Endothelial cell (in vitro differentiated cells): ENCODE data around the gene TRPV5. TPM values are rescaled to one million over a fixed set of nuclear protein-coding genes. Genes with fewer than 3 reads are reported as not detected.

Source experiments
- DNase-seq: peaks from one replicate; pipeline ENCODE4 v3.0.0; 2021; ENCODE audit warnings: low spot score
- H3K27ac Mint-ChIP-seq: one replicate; pipeline ENCODE4 v1.8.0; 2021; ENCODE audit warnings: mixed read lengths, inconsistent platforms; ENCODE audit not compliant: unreplicated experiment
- H3K27me3 Mint-ChIP-seq: one replicate; pipeline ENCODE4 v1.8.0; 2021; ENCODE audit warnings: mild to moderate bottlenecking, moderate library complexity, mixed read lengths, inconsistent platforms; ENCODE audit not compliant: unreplicated experiment
- H3K36me3 Mint-ChIP-seq: one replicate; pipeline ENCODE4 v1.8.0; 2021; ENCODE audit warnings: mild to moderate bottlenecking, low read depth, mixed read lengths, inconsistent platforms; ENCODE audit not compliant: unreplicated experiment
- H3K4me1 Mint-ChIP-seq: one replicate; pipeline ENCODE4 v1.8.0; 2021; ENCODE audit warnings: mild to moderate bottlenecking, mixed read lengths, inconsistent platforms; ENCODE audit not compliant: unreplicated experiment
- H3K4me3 Mint-ChIP-seq: one replicate; pipeline ENCODE4 v1.8.0; 2021; ENCODE audit warnings: mild to moderate bottlenecking, mixed read lengths, inconsistent platforms; ENCODE audit not compliant: unreplicated experiment
- H3K9me3 Mint-ChIP-seq: one replicate; pipeline ENCODE4 v1.8.0; 2021; ENCODE audit warnings: mixed read lengths, inconsistent platforms; ENCODE audit not compliant: unreplicated experiment
- CTCF ChIP-seq: fragments of 200-600 bp; sonication (generic); IDR thresholded peaks from one replicate; pipeline ENCODE4 v1.5.0; 2021; ENCODE audit warnings: antibody characterized with exemption; ENCODE audit not compliant: unreplicated experiment
- total RNA-seq: library from RNA; stranded (reverse); fragmentation: NEBNext Ultra II Directional; extraction: Animal tissue kit (Norgen Biotek cat#: 25700); gene quantifications from one replicate; pipeline ENCODE4 v1.2.1, GENCODE V29; 2021; ENCODE audit not compliant: unreplicated experiment

The TRPV5 gene
- total RNA-seq, 1 donor from 2014 or later = not detected

- H3K4me3 Mint-ChIP-seq = no peak within 1 kb of the TSS
- no peaks in the 10 kb centered on the region for H3K4me1 Mint-ChIP-seq
- no peak within 1 kb of the TSS for H3K27ac Mint-ChIP-seq
- no peak for DNase-seq
- no peaks in the 10 kb centered on the region for H3K36me3 Mint-ChIP-seq
- TF ChIP-seq CTCF = no peak
- peaks cover 9% of the 10 kb centered on the region for H3K27me3 Mint-ChIP-seq
- H3K9me3 Mint-ChIP-seq = no peaks in the 10 kb centered on the region
Observed at GRCh38 chr7:142885311-142886230, 48.0 kb downstream of the TRPV5 start, which contains the start of gene TRPV6. TSS of gene TRPV6 (minus strand) at chr7:142885745.

- Mint-ChIP-seq H3K4me3 (no peak overlapping the region), H3K36me3 (no peaks in the 10 kb centered on the region), H3K4me1 (no peaks in the 10 kb centered on the region), H3K27me3 (peaks cover 7% of the 10 kb centered on the region), H3K9me3 (no peaks in the 10 kb centered on the region), H3K27ac (no peak overlapping the region)
- no peak for TF ChIP-seq CTCF
- no peak for DNase-seq
Observed at GRCh38 chr7:142884286-142884640, 49.3 kb downstream of the TRPV5 start.

GRCh38 chr7:142883571-142884285 is 49.8 kb downstream of the TRPV5 start:
- H3K4me3 Mint-ChIP-seq = no peak overlapping the region

GRCh38 chr7:142883145-142883544 is 50.4 kb downstream of the TRPV5 start:
- H3K9me3 Mint-ChIP-seq = no peaks in the 10 kb centered on the region
- TF ChIP-seq CTCF = no peak
- no peak overlapping the region for H3K4me3 Mint-ChIP-seq
- H3K27me3 Mint-ChIP-seq = peaks cover 6% of the 10 kb centered on the region
- DNase-seq = no peak
- no peaks in the 10 kb centered on the region for H3K4me1 Mint-ChIP-seq
- H3K27ac Mint-ChIP-seq = no peak overlapping the region
- H3K36me3 Mint-ChIP-seq = no peaks in the 10 kb centered on the region

More at GRCh38 chr7:142883571-142884285, 49.8 kb downstream of the TRPV5 start:
- Mint-ChIP-seq H3K4me1 (no peaks in the 10 kb centered on the region), H3K27ac (no peak overlapping the region), H3K9me3 (no peaks in the 10 kb centered on the region), H3K27me3 (peaks cover 5% of the 10 kb centered on the region), H3K36me3 (no peaks in the 10 kb centered on the region)
- DNase-seq = no peak
- no peak for TF ChIP-seq CTCF

- no peaks in the 10 kb centered on the region for H3K4me1 Mint-ChIP-seq
- no peaks in the 10 kb centered on the region for H3K36me3 Mint-ChIP-seq
- no peaks in the 10 kb centered on the region for H3K9me3 Mint-ChIP-seq
- peaks cover 6% of the 10 kb centered on the region for H3K27me3 Mint-ChIP-seq
- H3K4me3 Mint-ChIP-seq = no peak overlapping the region
- TF ChIP-seq CTCF = no peak
- no peak for DNase-seq
- no peak overlapping the region for H3K27ac Mint-ChIP-seq
Observed at GRCh38 chr7:142882338-142882678, 51.2 kb downstream of the TRPV5 start.
